Measurements from ENCODE around the gene KPNA1.
"Not testable (repeated sequence)": the region's sequence is repeated elsewhere in the genome, so short reads cannot be mapped to it uniquely, and the experiment has no call there.

The KPNA1 gene

GRCh38 chr3:122475316-122475715, 39.4 kb downstream of the KPNA1 start:
- no peak for DNase-seq (ENCODE audit: low spot score)

GRCh38 chr3:122469659-122470058, 45.1 kb downstream of the KPNA1 start:
- no peak for DNase-seq (ENCODE audit: low spot score)

GRCh38 chr3:122468896-122469533, 45.7 kb downstream of the KPNA1 start:
- no peak for DNase-seq (ENCODE audit: low spot score)

GRCh38 chr3:122466701-122467240, 48.0 kb downstream of the KPNA1 start:
- DNase-seq (ENCODE audit: low spot score) = no peak

- no peak for DNase-seq (ENCODE audit: low spot score)
These were observed 50.1 kb downstream of the KPNA1 start for GRCh38 chr3:122464659-122465058.

GRCh38 chr3:122462406-122462805, 52.3 kb downstream of the KPNA1 start:
- no peak for DNase-seq (ENCODE audit: low spot score)

GRCh38 chr3:122461806-122462205, 52.9 kb downstream of the KPNA1 start:
- DNase-seq (ENCODE audit: low spot score) = no peak

GRCh38 chr3:122458992-122459391, 55.7 kb downstream of the KPNA1 start:
- no peak for DNase-seq (ENCODE audit: low spot score)

GRCh38 chr3:122457706-122458105, 57.0 kb downstream of the KPNA1 start:
- no peak for DNase-seq (ENCODE audit: low spot score)

GRCh38 chr3:122456074-122456473, 58.7 kb downstream of the KPNA1 start:
- no peak for DNase-seq (ENCODE audit: low spot score)

- no peak for DNase-seq (ENCODE audit: low spot score)
These were observed 63.4 kb downstream of the KPNA1 start for GRCh38 chr3:122451371-122451770.

GRCh38 chr3:122448218-122448617, 66.5 kb downstream of the KPNA1 start:
- not testable (repeated sequence) for DNase-seq (ENCODE audit: low spot score)

GRCh38 chr3:122444491-122444887, 70.2 kb downstream of the KPNA1 start:
- not testable (repeated sequence) for DNase-seq (ENCODE audit: low spot score)

GRCh38 chr3:122443762-122444490, 70.8 kb downstream of the KPNA1 start:
- DNase-seq (ENCODE audit: low spot score) = peak; percentile 45

- DNase-seq (ENCODE audit: low spot score) = peak; percentile 51
These were observed 71.6 kb downstream of the KPNA1 start for GRCh38 chr3:122443090-122443489.

GRCh38 chr3:122435950-122436349, 78.8 kb downstream of the KPNA1 start:
- no peak for DNase-seq (ENCODE audit: low spot score)

- DNase-seq (ENCODE audit: low spot score) = no peak
These were observed 84.4 kb downstream of the KPNA1 start for GRCh38 chr3:122430371-122430770.

GRCh38 chr3:122427857-122428471, 86.8 kb downstream of the KPNA1 start:
- DNase-seq (ENCODE audit: low spot score) = no peak

GRCh38 chr3:122421836-122422235, 92.9 kb downstream of the KPNA1 start:
- DNase-seq (ENCODE audit: low spot score) = no peak

- no peak for DNase-seq (ENCODE audit: low spot score)
These were observed 93.6 kb downstream of the KPNA1 start for GRCh38 chr3:122421101-122421500.

- DNase-seq (ENCODE audit: low spot score) = no peak
These were observed 97.8 kb downstream of the KPNA1 start for GRCh38 chr3:122416966-122417365.

GRCh38 chr3:122415762-122416654, 98.7 kb downstream of the KPNA1 start, which contains the start of gene WDR5B:
Gene WDR5B (minus strand): TSS chr3:122416062. CDS start chr3:122415528, 534 bp downstream.
- DNase-seq (ENCODE audit: low spot score) = peak; percentile 99

Data from ecto neural progenitor cell (in vitro differentiated cells).